GM12891 (cell line): ENCODE results near the gene PTPRN2.

Experiments used
- DNase-seq: peaks from one replicate; pipeline ENCODE4 v3.0.0; 2011; ENCODE audit warnings: low spot score; ENCODE audit not compliant: insufficient read length
- FAIRE-seq: peaks from 2 replicates; lab custom pipeline; 2011; peaks lifted over from hg19 to GRCh38; lab: Jason Lieb, UNC
- PAX5 ChIP-seq: IDR thresholded peaks from 2 replicates; pipeline ENCODE4 v1.6.1; 2011; ENCODE audit warnings: low read length, moderate library complexity, mild to moderate bottlenecking; ENCODE audit not compliant: insufficient read depth, severe bottlenecking
- POLR2A ChIP-seq: IDR thresholded peaks from 2 replicates; pipeline ENCODE4 v1.6.1; 2011; ENCODE audit warnings: low read depth, low read length, control low read depth
- POLR2AphosphoS5 ChIP-seq: IDR thresholded peaks from 2 replicates; pipeline ENCODE4 v1.6.1; 2011; ENCODE audit warnings: low read depth, low read length, control low read depth
- POU2F2 ChIP-seq: IDR thresholded peaks from 2 replicates; pipeline ENCODE4 v1.6.1; 2011; ENCODE audit warnings: low read depth, mild to moderate bottlenecking, control low read depth, low read length, moderate library complexity
- SPI1 ChIP-seq: IDR thresholded peaks from 2 replicates; pipeline ENCODE4 v1.6.1; 2011; ENCODE audit warnings: low read depth, low read length, control low read depth
- TAF1 ChIP-seq: IDR thresholded peaks from 2 replicates; pipeline ENCODE4 v1.6.1; 2011; ENCODE audit warnings: low read depth, low read length, control low read depth

The PTPRN2 gene

DNA sequence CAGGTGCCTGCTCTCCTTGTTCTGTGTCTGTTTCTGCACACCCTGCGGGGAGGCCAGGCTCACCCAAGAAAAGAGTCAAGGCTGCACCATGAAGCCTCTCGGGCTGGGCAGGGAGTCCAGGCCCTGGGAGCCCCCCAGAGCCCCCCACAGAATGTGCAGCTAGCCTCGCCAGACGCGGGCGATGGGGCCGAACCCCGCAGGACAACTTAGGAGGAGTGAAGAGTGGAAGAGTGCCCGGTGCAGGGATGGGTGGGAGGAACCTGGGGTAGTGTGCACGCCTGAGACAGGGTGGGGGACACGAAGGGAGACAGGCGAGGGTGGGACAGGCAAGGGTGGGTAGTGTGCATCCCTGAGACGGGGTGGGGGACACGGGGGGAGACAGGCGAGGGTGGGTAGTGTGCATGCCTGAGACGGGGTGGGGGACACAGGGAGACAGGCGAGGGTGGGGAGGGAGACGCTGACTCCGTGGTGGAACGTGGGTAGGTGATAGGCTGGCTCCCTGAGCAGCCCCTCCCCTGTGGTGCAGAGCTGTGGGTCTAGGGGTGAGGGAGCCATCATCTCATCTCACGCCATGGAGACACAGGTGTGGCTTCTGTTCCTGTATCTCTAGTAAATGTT, 635.5 kb downstream of the PTPRN2 start:
- DNase-seq: no peak
- TF ChIP-seq POLR2AphosphoS5: no peak
- no peak for TF ChIP-seq POLR2A
- no peak for TF ChIP-seq PAX5
- TF ChIP-seq POU2F2: no peak
- TF ChIP-seq TAF1: no peak
- TF ChIP-seq SPI1: no peak
- FAIRE-seq: no peak

DNA sequence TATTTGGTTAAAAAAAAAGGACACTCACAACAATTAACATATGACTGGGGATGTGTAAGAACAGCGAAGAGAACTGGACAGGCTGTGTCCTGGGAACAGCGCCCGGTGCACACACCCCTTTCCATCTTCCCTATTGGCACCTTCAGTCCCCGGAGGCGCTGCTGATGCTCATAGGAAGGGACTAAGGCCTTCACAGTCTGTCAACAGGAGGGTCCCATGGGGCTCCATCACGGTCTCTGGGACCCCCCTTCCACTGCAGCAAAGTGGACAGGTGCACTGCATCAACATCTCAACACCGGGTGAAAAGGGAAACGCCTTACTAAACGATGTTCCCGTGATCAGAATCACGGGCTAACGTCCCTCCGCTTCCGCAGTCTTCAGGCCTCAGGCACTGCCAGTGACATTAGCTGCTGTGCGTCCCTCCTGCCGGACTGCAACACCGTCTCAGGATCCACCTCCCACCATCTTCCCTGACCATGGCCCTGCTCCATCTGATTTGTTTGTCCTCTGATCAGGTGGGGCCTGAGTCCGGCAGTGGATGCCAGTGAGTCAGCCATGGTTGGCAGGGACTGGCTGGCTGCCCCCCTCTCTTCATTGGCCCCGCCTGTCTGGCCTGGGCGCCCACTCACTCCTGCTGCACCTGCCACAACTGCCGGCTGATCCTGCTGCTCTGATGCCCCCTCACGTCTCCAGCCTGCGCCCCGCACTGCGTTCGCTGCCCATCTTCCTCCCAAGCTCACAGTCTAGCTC, 636.1 kb downstream of the PTPRN2 start:
- FAIRE-seq (no peak), DNase-seq (no peak)
- no peak for TF ChIP-seq POLR2AphosphoS5
- TF ChIP-seq POU2F2: no peak
- no peak for TF ChIP-seq PAX5
- no peak for TF ChIP-seq TAF1
- TF ChIP-seq POLR2A: no peak
- no peak for TF ChIP-seq SPI1

- no peak for DNase-seq
- no peak for TF ChIP-seq TAF1
- TF ChIP-seq POLR2AphosphoS5: no peak
- no peak for TF ChIP-seq SPI1
- no peak for TF ChIP-seq PAX5
- no peak for TF ChIP-seq POU2F2
- TF ChIP-seq POLR2A: no peak
- no peak for FAIRE-seq
These were observed 637.9 kb downstream of the PTPRN2 start for GRCh38 chr7:157949711-157950110.

- DNase-seq: no peak
- TF ChIP-seq POLR2A (no peak), PAX5 (no peak), TAF1 (no peak), SPI1 (no peak), POU2F2 (no peak), POLR2AphosphoS5 (no peak)
- no peak for FAIRE-seq
These were observed 640.1 kb downstream of the PTPRN2 start for GRCh38 chr7:157947504-157947903.

GRCh38 chr7:157946398-157947060, 641.1 kb downstream of the PTPRN2 start:
- FAIRE-seq (no peak), DNase-seq (no peak)
- TF ChIP-seq POLR2A (no peak), POLR2AphosphoS5 (no peak), TAF1 (no peak), SPI1 (no peak), POU2F2 (no peak), PAX5 (no peak)

DNA sequence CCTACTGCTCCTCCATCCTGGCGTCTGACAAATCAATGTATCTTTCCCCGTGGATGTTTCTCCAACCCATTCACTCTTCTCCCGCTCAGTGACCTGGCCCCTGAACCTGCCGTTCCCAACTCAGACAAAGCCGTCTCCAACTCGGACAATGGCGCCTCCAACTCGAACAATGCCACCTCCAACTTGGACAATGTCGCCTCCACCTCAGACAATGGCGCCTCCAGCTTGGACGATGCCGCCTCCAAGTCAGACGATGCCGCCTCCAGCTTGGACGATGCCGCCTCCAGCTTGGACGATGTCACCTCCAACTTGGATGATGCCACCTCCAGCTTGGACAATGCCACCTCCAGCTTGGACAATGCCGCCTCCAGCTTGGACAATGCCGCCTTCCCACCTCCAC, 642.2 kb downstream of the PTPRN2 start:
- FAIRE-seq (no peak), DNase-seq (no peak)
- no peak for TF ChIP-seq SPI1
- no peak for TF ChIP-seq TAF1
- TF ChIP-seq POU2F2: no peak
- TF ChIP-seq POLR2A: no peak
- no peak for TF ChIP-seq PAX5
- TF ChIP-seq POLR2AphosphoS5: no peak

- FAIRE-seq (no peak), DNase-seq (no peak)
- TF ChIP-seq POLR2A (no peak), TAF1 (no peak), POLR2AphosphoS5 (no peak), SPI1 (no peak), PAX5 (no peak), POU2F2 (no peak)
These were observed 642.8 kb downstream of the PTPRN2 start for GRCh38 chr7:157944734-157945291.

DNA sequence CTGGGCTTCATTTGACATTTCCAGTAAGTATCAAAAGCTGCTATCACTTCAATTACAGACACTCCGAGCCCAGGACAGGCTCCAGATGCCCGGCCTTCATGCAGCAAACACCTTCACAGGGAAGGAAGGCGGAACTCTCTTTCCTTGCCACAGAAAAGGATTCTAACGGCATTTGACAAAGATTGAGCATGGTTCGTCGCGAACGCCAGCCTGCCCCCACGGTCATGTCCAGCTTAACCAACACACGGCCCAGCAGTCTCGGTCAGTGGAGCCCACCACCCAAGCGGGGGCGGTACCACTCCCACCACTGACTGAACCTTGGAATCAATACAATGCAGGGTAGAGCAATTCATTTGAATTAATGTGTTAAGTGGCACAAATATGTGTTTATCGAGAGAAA, 643.6 kb downstream of the PTPRN2 start:
- TF ChIP-seq TAF1 (no peak), POLR2AphosphoS5 (no peak), POU2F2 (no peak), SPI1 (no peak), PAX5 (no peak), POLR2A (no peak)
- DNase-seq (no peak), FAIRE-seq (no peak)

DNA sequence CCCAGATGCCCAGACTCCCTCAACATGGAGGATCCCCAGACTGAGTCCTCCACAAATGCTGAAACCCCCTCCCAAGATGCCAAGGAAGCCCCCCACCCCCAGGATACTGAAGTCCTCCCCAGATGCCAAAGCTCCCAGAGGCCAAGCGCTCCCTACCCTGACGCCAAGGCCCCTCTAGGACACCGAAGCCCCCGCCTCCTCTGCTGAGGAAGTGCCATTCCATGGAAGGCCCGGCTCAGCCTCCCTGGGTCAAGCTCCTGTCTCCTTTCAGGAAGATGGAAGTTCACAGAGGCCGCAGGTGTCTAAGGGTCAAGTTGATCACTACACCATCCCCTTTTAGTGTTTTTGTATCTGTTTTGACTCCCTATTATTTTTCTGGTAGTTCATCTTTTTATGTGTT, 644.1 kb downstream of the PTPRN2 start:
- no peak for DNase-seq
- no peak for FAIRE-seq
- TF ChIP-seq POLR2AphosphoS5 (no peak), SPI1 (no peak), POU2F2 (no peak), TAF1 (no peak), POLR2A (no peak), PAX5 (no peak)
